Measurements from ENCODE around the gene TMEM233.
A peak's percentile ranks its signal among the peaks of the same experiment; 100 is the strongest.

The TMEM233 gene

GRCh38 chr12:119686355-119686754, 92.8 kb downstream of the TMEM233 start:
- H3K9ac ChIP-seq (ENCODE audit: low read depth in 1 of 2, low read length in 2 of 2): peak overlapping the region in 1 of 2 donors; percentile 28
- H3K27me3 ChIP-seq (ENCODE audit: control insufficient read depth in 1 of 2, insufficient read depth in 2 of 2, low read length in 2 of 2): no peaks in the 10 kb centered on the region
- peak overlapping the region; percentile 53 for H3K27ac ChIP-seq (ENCODE audit: low read depth, low read length)
- no peaks in the 10 kb centered on the region for H3K9me3 ChIP-seq (ENCODE audit: control insufficient read depth in 1 of 2, low read length in 2 of 2)
- H3K4me1 ChIP-seq (ENCODE audit: control insufficient read depth in 1 of 2, insufficient read depth in 2 of 2, low read length in 2 of 2): peaks cover 71 to 83% of the 10 kb centered on the region in 2 donors
- H3K4me3 ChIP-seq (ENCODE audit: low read depth in 1 of 2, low read length in 2 of 2): no peak overlapping the region
- H3K36me3 ChIP-seq (ENCODE audit: control insufficient read depth in 1 of 2, insufficient read depth in 2 of 2, low read length in 2 of 2): peaks cover 6% of the 10 kb centered on the region in 2 donors

GRCh38 chr12:119686776-119687175, 93.2 kb downstream of the TMEM233 start:
- Histone ChIP-seq H3K27me3 (ENCODE audit: control insufficient read depth in 1 of 2, insufficient read depth in 2 of 2, low read length in 2 of 2) (no peaks in the 10 kb centered on the region), H3K27ac (ENCODE audit: low read depth, low read length) (peak overlapping the region; percentile 53), H3K9ac (ENCODE audit: low read depth in 1 of 2, low read length in 2 of 2) (peak overlapping the region in 1 of 2 donors; percentile 28), H3K4me1 (ENCODE audit: control insufficient read depth in 1 of 2, insufficient read depth in 2 of 2, low read length in 2 of 2) (peaks cover 71 to 83% of the 10 kb centered on the region in 2 donors), H3K9me3 (ENCODE audit: control insufficient read depth in 1 of 2, low read length in 2 of 2) (no peaks in the 10 kb centered on the region), H3K36me3 (ENCODE audit: control insufficient read depth in 1 of 2, insufficient read depth in 2 of 2, low read length in 2 of 2) (peaks cover 3 to 6% of the 10 kb centered on the region in 2 donors), H3K4me3 (ENCODE audit: low read depth in 1 of 2, low read length in 2 of 2) (no peak overlapping the region)

GRCh38 chr12:119687406-119687805, 93.8 kb downstream of the TMEM233 start:
- Histone ChIP-seq H3K9ac (ENCODE audit: low read depth in 1 of 2, low read length in 2 of 2) (no peak overlapping the region), H3K4me1 (ENCODE audit: control insufficient read depth in 1 of 2, insufficient read depth in 2 of 2, low read length in 2 of 2) (peaks cover 71 to 83% of the 10 kb centered on the region in 2 donors), H3K4me3 (ENCODE audit: low read depth in 1 of 2, low read length in 2 of 2) (no peak overlapping the region), H3K9me3 (ENCODE audit: control insufficient read depth in 1 of 2, low read length in 2 of 2) (no peaks in the 10 kb centered on the region), H3K36me3 (ENCODE audit: control insufficient read depth in 1 of 2, insufficient read depth in 2 of 2, low read length in 2 of 2) (no peaks in the 10 kb centered on the region), H3K27me3 (ENCODE audit: control insufficient read depth in 1 of 2, insufficient read depth in 2 of 2, low read length in 2 of 2) (no peaks in the 10 kb centered on the region), H3K27ac (ENCODE audit: low read depth, low read length) (peak overlapping the region; percentile 53)

GRCh38 chr12:119687879-119688278, 94.3 kb downstream of the TMEM233 start:
- H3K9me3 ChIP-seq (ENCODE audit: control insufficient read depth in 1 of 2, low read length in 2 of 2): no peaks in the 10 kb centered on the region
- no peak overlapping the region for H3K9ac ChIP-seq (ENCODE audit: low read depth in 1 of 2, low read length in 2 of 2)
- H3K4me1 ChIP-seq (ENCODE audit: control insufficient read depth in 1 of 2, insufficient read depth in 2 of 2, low read length in 2 of 2): peaks cover 70 to 83% of the 10 kb centered on the region in 2 donors
- H3K27me3 ChIP-seq (ENCODE audit: control insufficient read depth in 1 of 2, insufficient read depth in 2 of 2, low read length in 2 of 2): no peaks in the 10 kb centered on the region
- no peaks in the 10 kb centered on the region for H3K36me3 ChIP-seq (ENCODE audit: control insufficient read depth in 1 of 2, insufficient read depth in 2 of 2, low read length in 2 of 2)
- no peak overlapping the region for H3K27ac ChIP-seq (ENCODE audit: low read depth, low read length)
- no peak overlapping the region for H3K4me3 ChIP-seq (ENCODE audit: low read depth in 1 of 2, low read length in 2 of 2)

- Histone ChIP-seq H3K27ac (ENCODE audit: low read depth, low read length) (no peak overlapping the region), H3K9me3 (ENCODE audit: control insufficient read depth in 1 of 2, low read length in 2 of 2) (no peaks in the 10 kb centered on the region), H3K36me3 (ENCODE audit: control insufficient read depth in 1 of 2, insufficient read depth in 2 of 2, low read length in 2 of 2) (no peaks in the 10 kb centered on the region), H3K9ac (ENCODE audit: low read depth in 1 of 2, low read length in 2 of 2) (no peak overlapping the region), H3K4me3 (ENCODE audit: low read depth in 1 of 2, low read length in 2 of 2) (no peak overlapping the region), H3K27me3 (ENCODE audit: control insufficient read depth in 1 of 2, insufficient read depth in 2 of 2, low read length in 2 of 2) (no peaks in the 10 kb centered on the region), H3K4me1 (ENCODE audit: control insufficient read depth in 1 of 2, insufficient read depth in 2 of 2, low read length in 2 of 2) (peaks cover 71 to 74% of the 10 kb centered on the region in 2 donors)
These were observed 96.4 kb downstream of the TMEM233 start for GRCh38 chr12:119689935-119690500.

GRCh38 chr12:119691202-119691810, 97.7 kb downstream of the TMEM233 start:
- Histone ChIP-seq H3K36me3 (ENCODE audit: control insufficient read depth in 1 of 2, insufficient read depth in 2 of 2, low read length in 2 of 2) (no peaks in the 10 kb centered on the region), H3K4me1 (ENCODE audit: control insufficient read depth in 1 of 2, insufficient read depth in 2 of 2, low read length in 2 of 2) (peaks cover 62% of the 10 kb centered on the region in 2 donors), H3K27ac (ENCODE audit: low read depth, low read length) (no peak overlapping the region), H3K27me3 (ENCODE audit: control insufficient read depth in 1 of 2, insufficient read depth in 2 of 2, low read length in 2 of 2) (no peaks in the 10 kb centered on the region), H3K4me3 (ENCODE audit: low read depth in 1 of 2, low read length in 2 of 2) (no peak overlapping the region), H3K9ac (ENCODE audit: low read depth in 1 of 2, low read length in 2 of 2) (no peak overlapping the region), H3K9me3 (ENCODE audit: control insufficient read depth in 1 of 2, low read length in 2 of 2) (no peaks in the 10 kb centered on the region)

- Histone ChIP-seq H3K9me3 (ENCODE audit: control insufficient read depth in 1 of 2, low read length in 2 of 2) (no peaks in the 10 kb centered on the region), H3K4me3 (ENCODE audit: low read depth in 1 of 2, low read length in 2 of 2) (no peak overlapping the region), H3K9ac (ENCODE audit: low read depth in 1 of 2, low read length in 2 of 2) (no peak overlapping the region), H3K27me3 (ENCODE audit: control insufficient read depth in 1 of 2, insufficient read depth in 2 of 2, low read length in 2 of 2) (no peaks in the 10 kb centered on the region), H3K27ac (ENCODE audit: low read depth, low read length) (peak overlapping the region; percentile 59), H3K36me3 (ENCODE audit: control insufficient read depth in 1 of 2, insufficient read depth in 2 of 2, low read length in 2 of 2) (peaks cover 0 to 1% of the 10 kb centered on the region in 2 donors), H3K4me1 (ENCODE audit: control insufficient read depth in 1 of 2, insufficient read depth in 2 of 2, low read length in 2 of 2) (peaks cover 50 to 51% of the 10 kb centered on the region in 2 donors)
These were observed 98.8 kb downstream of the TMEM233 start for GRCh38 chr12:119692410-119692809.
